Gastrocnemius medialis (tissue), 4 donors: ENCODE results near the gene DCDC1. TPM values are rescaled to one million over a fixed set of nuclear protein-coding genes. Genes with fewer than 3 reads are reported as not detected.

Experiments used
- ATAC-seq, 2 donors: fragments of 150-250 bp; one replicate each; pipeline ENCODE4 v1.9.1; 2016
- DNase-seq, 2 donors: peaks; one replicate each; pipeline ENCODE4 v3.0.0-alpha.2; 2019
- H3K27ac ChIP-seq, 4 donors: fragments of 200-600 bp; sonication (generic); 1 replicate in 1 of 4; 2 replicates in 3 of 4; pipeline ENCODE4 v1.5.1; 2016 to 2018; ENCODE audit warnings: mild to moderate bottlenecking in 2 of 4, moderate library complexity in 1 of 4
- H3K27me3 ChIP-seq, 3 donors: fragments of 200-600 bp; sonication (generic) in 2 of 3; 1 replicate in 1 of 3; 2 replicates in 2 of 3; pipeline versions ENCODE4 v1.5.1 to v1.6.0; 2016 to 2019; ENCODE audit warnings: mild to moderate bottlenecking in 1 of 3, moderate library complexity in 1 of 3
- H3K36me3 ChIP-seq, 2 donors: fragments of 200-600 bp; sonication (generic) in 1 of 2; one replicate each; pipeline ENCODE4 v1.5.1; 2017 to 2018
- H3K4me1 ChIP-seq, 2 donors: fragments of 200-600 bp; sonication (generic) in 1 of 2; one replicate each; pipeline ENCODE4 v1.5.1; 2016 to 2017; ENCODE audit warnings: mild to moderate bottlenecking in 2 of 2
- H3K4me3 ChIP-seq, 4 donors: fragments of 200-600 bp; sonication (generic) in 3 of 4; 1 replicate in 1 of 4; 2 replicates in 3 of 4; pipeline ENCODE4 v1.5.1; 2016 to 2019; ENCODE audit warnings: mild to moderate bottlenecking in 2 of 4
- H3K9me3 ChIP-seq, 3 donors: fragments of 200-600 bp; sonication (generic) in 2 of 3; 1 replicate in 1 of 3; 2 replicates in 2 of 3; pipeline ENCODE4 v1.5.1; 2016 to 2019
- POLR2A ChIP-seq, 2 donors: fragments of 450-650 bp; IDR thresholded peaks; one replicate each; pipeline ENCODE4 v1.6.1; 2017; ENCODE audit warnings: antibody characterized with exemption in 2 of 2, mild to moderate bottlenecking in 2 of 2, moderate library complexity in 2 of 2
- in situ Hi-C, 4 donors: fragments of 200-750 bp; cut with MboI; loops; one replicate each; pipeline versions ENCODE4 v1.15.0 to v1.8.0; 2017; ENCODE audit warnings: low sequenced_read_pairs in 4 of 4
- intact Hi-C: fragments of 100-400 bp; cut with DNase I; formaldehyde crosslinking; loops from one replicate; pipeline ENCODE4 v1.15.1; 2023; ENCODE audit warnings: low total_unique reads
- total RNA-seq, 4 donors: library from RNA; depleted of rRNA; stranded (reverse); fragments of >200 nt; gene quantifications; one replicate each; pipeline versions ENCODE4 v1.1.0 to v1.2.3, GENCODE V29; 2016
- TF ChIP-seq, protein P1 (sequence below), 5 experiments: fragments of 450-650 bp in 3 of 5; fragments of 200-600 bp in 2 of 5; sonication (generic) in 2 of 5; IDR thresholded peaks in 4 of 5; conservative IDR thresholded peaks in 1 of 5; 1 replicate in 4 of 5; 2 replicates in 1 of 5; pipeline ENCODE4 v1.5.1; 2016 to 2019; ENCODE audit warnings: antibody characterized with exemption in 5 of 5, mild to moderate bottlenecking in 3 of 5, moderate library complexity in 3 of 5

DCDC1 gene
- total RNA-seq, 4 donors from 2014 or later = not detected

- no peak for ATAC-seq
- Histone ChIP-seq H3K4me3 (no peak overlapping the region), H3K9me3 (no peaks in the 10 kb centered on the region), H3K27me3 (no peaks in the 10 kb centered on the region), H3K36me3 (no peaks in the 10 kb centered on the region), H3K27ac (no peak overlapping the region), H3K4me1 (peaks cover 14 to 19% of the 10 kb centered on the region in 2 donors)
- intact Hi-C loops (no loop called here), in situ Hi-C loops (no loop called here)
- DNase-seq = no peak
- no peak for TF ChIP-seq POLR2A (IDR thresholded peaks at IDR 0.05)
- TF ChIP-seq, protein P1, sequence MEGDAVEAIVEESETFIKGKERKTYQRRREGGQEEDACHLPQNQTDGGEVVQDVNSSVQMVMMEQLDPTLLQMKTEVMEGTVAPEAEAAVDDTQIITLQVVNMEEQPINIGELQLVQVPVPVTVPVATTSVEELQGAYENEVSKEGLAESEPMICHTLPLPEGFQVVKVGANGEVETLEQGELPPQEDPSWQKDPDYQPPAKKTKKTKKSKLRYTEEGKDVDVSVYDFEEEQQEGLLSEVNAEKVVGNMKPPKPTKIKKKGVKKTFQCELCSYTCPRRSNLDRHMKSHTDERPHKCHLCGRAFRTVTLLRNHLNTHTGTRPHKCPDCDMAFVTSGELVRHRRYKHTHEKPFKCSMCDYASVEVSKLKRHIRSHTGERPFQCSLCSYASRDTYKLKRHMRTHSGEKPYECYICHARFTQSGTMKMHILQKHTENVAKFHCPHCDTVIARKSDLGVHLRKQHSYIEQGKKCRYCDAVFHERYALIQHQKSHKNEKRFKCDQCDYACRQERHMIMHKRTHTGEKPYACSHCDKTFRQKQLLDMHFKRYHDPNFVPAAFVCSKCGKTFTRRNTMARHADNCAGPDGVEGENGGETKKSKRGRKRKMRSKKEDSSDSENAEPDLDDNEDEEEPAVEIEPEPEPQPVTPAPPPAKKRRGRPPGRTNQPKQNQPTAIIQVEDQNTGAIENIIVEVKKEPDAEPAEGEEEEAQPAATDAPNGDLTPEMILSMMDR (IDR thresholded peaks at IDR 0.05 in 4 of 5, conservative IDR thresholded peaks at IDR 0.05 in 1 of 5) = no peak
Observed at GRCh38 chr11:31366795-31367194, 2.7 kb downstream of the DCDC1 start.

- ATAC-seq = no peak
- H3K9me3 ChIP-seq = no peaks in the 10 kb centered on the region
- in situ Hi-C loops = no loop called here
- no peak overlapping the region for H3K27ac ChIP-seq
- TF ChIP-seq, protein P1 (IDR thresholded peaks at IDR 0.05 in 4 of 5, conservative IDR thresholded peaks at IDR 0.05 in 1 of 5) = no peak
- TF ChIP-seq POLR2A (IDR thresholded peaks at IDR 0.05) = no peak
- no peaks in the 10 kb centered on the region for H3K36me3 ChIP-seq
- no peak for DNase-seq
- H3K4me1 ChIP-seq = no peaks in the 10 kb centered on the region
- no peak overlapping the region for H3K4me3 ChIP-seq
- no peaks in the 10 kb centered on the region for H3K27me3 ChIP-seq
- intact Hi-C loops = no loop called here
Observed at GRCh38 chr11:31361743-31362142, 7.8 kb downstream of the DCDC1 start.

DNA sequence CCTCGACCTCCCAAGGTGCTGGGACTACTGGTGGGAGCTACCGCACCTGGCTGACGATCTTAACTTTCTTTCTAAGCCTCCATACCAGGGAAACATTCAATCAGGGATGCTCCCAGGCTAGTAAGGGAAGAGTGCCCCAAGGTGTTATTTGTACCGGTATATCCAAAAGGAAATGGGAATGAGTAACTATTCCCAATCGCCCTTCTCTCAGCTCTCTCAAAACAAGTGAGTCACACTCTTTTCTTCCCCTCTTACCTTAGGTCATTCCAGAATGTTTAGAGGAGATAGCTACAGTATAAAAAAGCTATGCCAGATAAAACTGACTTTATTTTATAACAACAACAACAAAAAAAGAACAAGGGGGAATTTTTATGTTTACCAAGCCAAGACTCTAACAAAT, 13.7 kb downstream of the DCDC1 start:
- TF ChIP-seq, protein P1 (IDR thresholded peaks at IDR 0.05 in 4 of 5, conservative IDR thresholded peaks at IDR 0.05 in 1 of 5) = no peak
- no peak for TF ChIP-seq POLR2A (IDR thresholded peaks at IDR 0.05)
- intact Hi-C loops (no loop called here), in situ Hi-C loops (no loop called here)
- no peaks in the 10 kb centered on the region for H3K9me3 ChIP-seq
- no peaks in the 10 kb centered on the region for H3K36me3 ChIP-seq
- ATAC-seq (no peak), DNase-seq (no peak)
- H3K4me1 ChIP-seq = no peaks in the 10 kb centered on the region
- no peaks in the 10 kb centered on the region for H3K27me3 ChIP-seq
- no peak overlapping the region for H3K4me3 ChIP-seq
- no peak overlapping the region for H3K27ac ChIP-seq

DNA sequence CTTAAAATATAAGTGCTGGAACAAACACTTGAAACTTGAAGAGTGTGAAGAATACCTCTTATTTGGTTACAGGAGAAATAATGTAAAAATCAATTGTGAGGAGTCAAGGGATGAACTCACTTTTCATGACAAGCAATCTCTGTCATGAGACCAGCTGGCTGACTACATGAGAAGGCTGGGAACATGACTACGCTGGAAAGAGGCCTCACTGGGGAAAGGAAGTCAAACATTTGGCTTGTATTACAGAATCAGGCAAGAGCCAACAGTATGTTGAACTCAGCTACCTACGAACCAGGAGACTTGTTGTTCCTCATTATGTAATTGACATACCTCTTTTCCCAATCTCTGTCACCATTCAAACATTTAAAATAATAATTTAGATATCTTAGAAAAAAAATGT, 14.4 kb downstream of the DCDC1 start:
- Histone ChIP-seq H3K36me3 (no peaks in the 10 kb centered on the region), H3K27ac (no peak overlapping the region), H3K4me3 (no peak overlapping the region), H3K27me3 (no peaks in the 10 kb centered on the region), H3K9me3 (no peaks in the 10 kb centered on the region), H3K4me1 (no peaks in the 10 kb centered on the region)
- DNase-seq (peak; percentile 7 to 12), ATAC-seq (peak in 1 of 2 donors; percentile 30)
- intact Hi-C loops = no loop called here
- in situ Hi-C loops = no loop called here
- TF ChIP-seq, protein P1 (IDR thresholded peaks at IDR 0.05 in 4 of 5, conservative IDR thresholded peaks at IDR 0.05 in 1 of 5) = no peak
- no peak for TF ChIP-seq POLR2A (IDR thresholded peaks at IDR 0.05)

- H3K4me1 ChIP-seq = no peaks in the 10 kb centered on the region
- H3K27me3 ChIP-seq = no peaks in the 10 kb centered on the region
- no peak overlapping the region for H3K4me3 ChIP-seq
- intact Hi-C loops (no loop called here), in situ Hi-C loops (no loop called here)
- H3K9me3 ChIP-seq = no peaks in the 10 kb centered on the region
- no peak for ATAC-seq
- TF ChIP-seq, protein P1 (IDR thresholded peaks at IDR 0.05 in 4 of 5, conservative IDR thresholded peaks at IDR 0.05 in 1 of 5) = no peak
- no peak for TF ChIP-seq POLR2A (IDR thresholded peaks at IDR 0.05)
- no peak overlapping the region for H3K27ac ChIP-seq
- no peak for DNase-seq
- no peaks in the 10 kb centered on the region for H3K36me3 ChIP-seq
Observed at GRCh38 chr11:31351168-31351567, 18.4 kb downstream of the DCDC1 start.
